A172 (cell line): Measurements from ENCODE around the gene MT4. TPM values are rescaled to one million over a fixed set of nuclear protein-coding genes. Genes with fewer than 3 reads are reported as not detected.

Experiments used
- total RNA-seq: library from RNA; depleted of rRNA; stranded (reverse); fragments of >200 nt; shearing (Covaris generic); gene quantifications from 2 replicates; pipeline ENCODE4 v1.2.3, GENCODE V29; 2014; rRNA removed

MT4 gene
- total RNA-seq, 1 experiment from 2014 or later, result not detected

Other genes starting within 250 kb of the MT4 start
- gene AMFR, start 139.5 kb upstream of the MT4 start, total RNA-seq, result 172 and 175 TPM in 2 replicates
- gene NUDT21, start 113.7 kb upstream of the MT4 start, total RNA-seq, result 177 and 191 TPM in 2 replicates
- 154 and 217 TPM in 2 replicates for gene OGFOD1, start 113.5 kb upstream of the MT4 start, total RNA-seq
- 57.6 and 64.5 TPM in 2 replicates for gene BBS2, start 45.0 kb upstream of the MT4 start, total RNA-seq
- gene MT3, start 24.5 kb downstream of the MT4 start, total RNA-seq, result not detected in 2 replicates
- 137 and 184 TPM in 2 replicates for gene MT2A, start 43.5 kb downstream of the MT4 start, total RNA-seq
- gene MT1E, start 60.7 kb downstream of the MT4 start, total RNA-seq, result not detected in 2 replicates
- gene MT1M, start 67.6 kb downstream of the MT4 start, total RNA-seq, result not detected in 2 replicates
- gene MT1A, start 73.6 kb downstream of the MT4 start, total RNA-seq, result not detected in 2 replicates
- gene MT1B, start 86.8 kb downstream of the MT4 start, total RNA-seq, result not detected in 2 replicates
- gene MT1F, start 92.9 kb downstream of the MT4 start, total RNA-seq, result not detected in 2 replicates
- gene MT1G, start 103.0 kb downstream of the MT4 start, total RNA-seq, result not detected in 2 replicates
- gene MT1H, start 104.7 kb downstream of the MT4 start, total RNA-seq, result not detected in 2 replicates
- gene MT1X, start 117.4 kb downstream of the MT4 start, total RNA-seq, result 24.9 and 97.3 TPM in 2 replicates
- 134 and 139 TPM in 2 replicates for gene NUP93, start 165.1 kb downstream of the MT4 start, total RNA-seq